Ovary (tissue), 9 donors: ENCODE measurements around the gene SMIM13. TPM values are rescaled to one million over a fixed set of nuclear protein-coding genes. Genes with fewer than 3 reads are reported as not detected.

Source experiments
- DNase-seq, 5 donors: peaks; one replicate each; pipeline ENCODE4 v3.0.0-alpha.2; 2019 to 2020
- H3K27ac ChIP-seq, 2 donors: fragments of 200-600 bp; one replicate each; pipeline versions ENCODE4 v1.5.1 to v1.8.0; 2019 to 2022
- H3K27me3 ChIP-seq: fragments of 200-600 bp; one replicate; pipeline ENCODE4 v1.8.0; 2022
- H3K36me3 ChIP-seq: fragments of 200-600 bp; sonication (generic); one replicate; pipeline ENCODE4 v1.5.1; 2019
- H3K4me1 ChIP-seq: one replicate; pipeline ENCODE4 v1.8.1; 2013; ENCODE audit warnings: mild to moderate bottlenecking, moderate library complexity; ENCODE audit not compliant: insufficient read depth
- H3K4me3 ChIP-seq: fragments of 200-600 bp; sonication (generic); one replicate; pipeline ENCODE4 v1.5.1; 2017
- H3K9me3 ChIP-seq, 2 donors: fragments of 200-600 bp in 1 of 2; sonication (generic) in 1 of 2; one replicate each; pipeline versions ENCODE4 v1.5.1 to v1.8.1; 2013 to 2019; ENCODE audit warnings: mild to moderate bottlenecking in 1 of 2, moderate library complexity in 1 of 2
- CTCF ChIP-seq, 3 donors: fragments of 450-650 bp in 2 of 3; fragments of 200-600 bp in 1 of 3; IDR thresholded peaks; one replicate each; pipeline versions ENCODE4 v1.5.1 to v1.8.0; 2016 to 2022; ENCODE audit warnings: antibody characterized with exemption in 3 of 3, mild to moderate bottlenecking in 1 of 3
- EP300 ChIP-seq: sonication (generic); formaldehyde crosslinking; IDR thresholded peaks from one replicate; pipeline ENCODE4 v1.6.1; 2017; ENCODE audit warnings: antibody characterized with exemption
- POLR2A ChIP-seq: fragments of 450-650 bp; IDR thresholded peaks from one replicate; pipeline ENCODE4 v1.6.1; 2017; ENCODE audit warnings: antibody characterized with exemption, mild to moderate bottlenecking, moderate library complexity
- WGBS, 3 donors: extraction: QIAGEN DNeasy Blood & Tissue Kit in 1 of 3; methylation state at CpG; one replicate each; pipeline versions ENCODE4 v1.1.5 to v1.1.7; 2013 to 2017; 5-methylcytosine and 5-hydroxymethylcytosine counted together
- intact Hi-C, 4 donors: fragments of 100-400 bp; cut with DNase I; formaldehyde crosslinking; loops; one replicate each; pipeline versions ENCODE4 v1.11.0 to v1.15.1; 2022 to 2023
- polyA plus RNA-seq, 2 donors: library from polyadenylated mRNA; stranded (reverse); fragments of 200-250 nt in 1 of 2; fragments of 350-450 nt in 1 of 2; fragmentation: Illumina TruSeq in 1 of 2; extraction: RNeasy Lipid Tissue Mini Kit (QIAGEN cat#74804) in 1 of 2; gene quantifications; one replicate each; pipeline ENCODE4 v1.2.3, GENCODE V29; 2013 to 2014
- total RNA-seq, 7 donors: library from RNA; depleted of rRNA in 2 of 7; stranded (reverse); fragments of >200 nt in 2 of 7; fragmentation: NEBNext Ultra II Directional in 3 of 7; extraction: Animal tissue kit (Norgen Biotek cat#: 25700) in 3 of 7; gene quantifications; one replicate each; pipeline versions ENCODE4 v1.1.0 to v1.2.4, GENCODE V29; 2016 to 2023
- donor health status: DM: no; HTN: no; CAD: no; lungs with moderate emphysema.
- donor health status: DM: no; HTN: no; CAD: no.
- donor health status: Bipolar disorder and iron deficiency.
- donor health status: DM: yes; HTN: yes; CAD: no.
- donor health status: DM: no; HTN: no; CAD: no.
- donor health status: DM: yes; HTN: yes; CAD: no.

SMIM13 gene
- total and polyA plus RNA-seq, 9 donors = 3.6 to 8.4 (median 6.0) TPM

- Histone ChIP-seq H3K27me3 (no peaks in the 10 kb centered on the region), H3K4me3 (no peak overlapping the region), H3K36me3 (no peaks in the 10 kb centered on the region), H3K9me3 (no peaks in the 10 kb centered on the region), H3K27ac (no peak overlapping the region), H3K4me1 (no peaks in the 10 kb centered on the region)
- TF ChIP-seq CTCF (IDR thresholded peaks at IDR 0.05) (no peak), EP300 (no peak), POLR2A (no peak)
- WGBS, 3 donors = 78 to 87% (median 81%) methylated on average over 3 of the region's 3 CpGs
- intact Hi-C loops = loop anchor here in 2 of 4 donors (10.0 kb wide), 1 partner anchor 355 kb away; no protein-coding TSS in a partner anchor
- no peak for DNase-seq
Measured at GRCh38 chr6:11140056-11140455, 46.4 kb downstream of the SMIM13 start.

- DNase-seq = no peak
- intact Hi-C loops = loop anchor here in 2 of 4 donors (10.0 kb wide), 1 partner anchor 354 kb away; no protein-coding TSS in a partner anchor
- Histone ChIP-seq H3K36me3 (no peaks in the 10 kb centered on the region), H3K27me3 (no peaks in the 10 kb centered on the region), H3K9me3 (no peaks in the 10 kb centered on the region), H3K4me3 (no peak overlapping the region), H3K27ac (no peak overlapping the region), H3K4me1 (no peaks in the 10 kb centered on the region)
- TF ChIP-seq EP300 (no peak), CTCF (IDR thresholded peaks at IDR 0.05) (no peak), POLR2A (no peak)
- 88 to 96% (median 96%) methylated on average over 3 of the region's 3 CpGs for WGBS, 3 donors
Measured at GRCh38 chr6:11141295-11141694, 47.7 kb downstream of the SMIM13 start.

- Histone ChIP-seq H3K36me3 (no peaks in the 10 kb centered on the region), H3K27me3 (no peaks in the 10 kb centered on the region), H3K27ac (no peak overlapping the region), H3K4me1 (no peaks in the 10 kb centered on the region), H3K4me3 (no peak overlapping the region), H3K9me3 (no peaks in the 10 kb centered on the region)
- TF ChIP-seq POLR2A = no peak
- intact Hi-C loops = loop anchor here in 2 of 4 donors (10.0 kb wide), 1 partner anchor 352 kb away; no protein-coding TSS in a partner anchor
- no peak for DNase-seq
- WGBS, 3 donors = 94 to 97% (median 95%) methylated on average over 8 of the region's 8 CpGs
Measured at GRCh38 chr6:11142296-11143027, 48.8 kb downstream of the SMIM13 start.

- no peaks in the 10 kb centered on the region for H3K9me3 ChIP-seq
- WGBS, 3 donors = 85 to 94% (median 91%) methylated on average over 10 of the region's 10 CpGs
- intact Hi-C loops = loop anchor here (2.0 to 10.0 kb wide), 2 partner anchors 351 to 353 kb away; no protein-coding TSS in a partner anchor
- H3K4me1 ChIP-seq = no peaks in the 10 kb centered on the region
- H3K27me3 ChIP-seq = no peaks in the 10 kb centered on the region
- no peaks in the 10 kb centered on the region for H3K36me3 ChIP-seq
- TF ChIP-seq CTCF (IDR thresholded peaks at IDR 0.05) = no peak
- TF ChIP-seq EP300 = no peak
- no peak for TF ChIP-seq POLR2A
- no peak overlapping the region for H3K4me3 ChIP-seq
- H3K27ac ChIP-seq = no peak overlapping the region
- DNase-seq = peak in 1 of 5 donors; percentile 50
Measured at GRCh38 chr6:11143394-11144371, 50.0 kb downstream of the SMIM13 start.
